NB4 (cell line): ENCODE results near the gene PGGHG.
"Not testable (repeated sequence)": the region's sequence is repeated elsewhere in the genome, so short reads cannot be mapped to it uniquely, and the experiment has no call there.

Source experiments
- MYC ChIP-seq: IDR thresholded peaks from 2 replicates; pipeline ENCODE4 v1.6.1; 2011; ENCODE audit warnings: low read depth, low read length
- POLR2A ChIP-seq: IDR thresholded peaks from 2 replicates; pipeline ENCODE4 v1.6.1; 2011; ENCODE audit warnings: mild to moderate bottlenecking; ENCODE audit not compliant: insufficient read length; ENCODE audit errors: extremely low read depth
- TF ChIP-seq, protein P1 (sequence below): IDR thresholded peaks from one replicate; pipeline ENCODE4 v1.5.1; 2012; ENCODE audit warnings: low read depth, low read length

DNA sequence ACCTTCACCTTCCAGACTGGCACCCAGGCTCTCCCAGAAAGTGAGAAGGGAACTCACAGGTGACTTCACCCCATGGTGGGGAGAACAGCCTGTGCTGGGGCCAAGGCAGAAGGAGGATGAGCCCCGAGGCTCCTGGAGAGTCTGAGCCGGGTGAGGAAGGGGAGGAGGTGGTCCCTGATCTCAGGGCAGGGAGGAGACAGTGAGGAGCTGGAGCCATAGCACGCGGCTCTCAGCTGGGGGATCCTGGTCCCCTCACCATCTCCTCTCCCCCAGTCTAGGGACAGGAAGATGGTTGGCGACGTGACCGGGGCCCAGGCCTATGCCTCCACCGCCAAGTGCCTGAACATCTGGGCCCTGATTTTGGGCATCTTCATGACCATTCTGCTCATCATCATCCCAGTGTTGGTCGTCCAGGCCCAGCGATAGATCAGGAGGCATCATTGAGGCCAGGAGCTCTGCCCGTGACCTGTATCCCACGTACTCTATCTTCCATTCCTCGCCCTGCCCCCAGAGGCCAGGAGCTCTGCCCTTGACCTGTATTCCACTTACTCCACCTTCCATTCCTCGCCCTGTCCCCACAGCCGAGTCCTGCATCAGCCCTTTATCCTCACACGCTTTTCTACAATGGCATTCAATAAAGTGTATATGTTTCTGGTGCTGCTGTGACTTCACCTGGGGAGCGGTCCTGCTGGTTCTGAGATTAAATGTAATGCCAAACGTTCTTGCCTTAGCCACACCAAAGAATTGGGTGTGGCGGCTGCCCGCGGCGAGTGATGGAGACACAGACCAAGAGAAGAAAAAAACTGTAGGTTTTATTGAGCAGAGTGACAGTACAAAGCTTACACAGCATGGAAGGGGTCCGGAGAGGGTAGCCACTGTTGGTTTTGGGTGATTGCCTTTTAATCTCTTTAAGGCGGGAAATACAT, 20.1 kb downstream of the PGGHG start:
- TF ChIP-seq, protein P1, sequence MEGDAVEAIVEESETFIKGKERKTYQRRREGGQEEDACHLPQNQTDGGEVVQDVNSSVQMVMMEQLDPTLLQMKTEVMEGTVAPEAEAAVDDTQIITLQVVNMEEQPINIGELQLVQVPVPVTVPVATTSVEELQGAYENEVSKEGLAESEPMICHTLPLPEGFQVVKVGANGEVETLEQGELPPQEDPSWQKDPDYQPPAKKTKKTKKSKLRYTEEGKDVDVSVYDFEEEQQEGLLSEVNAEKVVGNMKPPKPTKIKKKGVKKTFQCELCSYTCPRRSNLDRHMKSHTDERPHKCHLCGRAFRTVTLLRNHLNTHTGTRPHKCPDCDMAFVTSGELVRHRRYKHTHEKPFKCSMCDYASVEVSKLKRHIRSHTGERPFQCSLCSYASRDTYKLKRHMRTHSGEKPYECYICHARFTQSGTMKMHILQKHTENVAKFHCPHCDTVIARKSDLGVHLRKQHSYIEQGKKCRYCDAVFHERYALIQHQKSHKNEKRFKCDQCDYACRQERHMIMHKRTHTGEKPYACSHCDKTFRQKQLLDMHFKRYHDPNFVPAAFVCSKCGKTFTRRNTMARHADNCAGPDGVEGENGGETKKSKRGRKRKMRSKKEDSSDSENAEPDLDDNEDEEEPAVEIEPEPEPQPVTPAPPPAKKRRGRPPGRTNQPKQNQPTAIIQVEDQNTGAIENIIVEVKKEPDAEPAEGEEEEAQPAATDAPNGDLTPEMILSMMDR, result not testable (repeated sequence)
- TF ChIP-seq MYC, POLR2A: not testable (repeated sequence)
